Measurements from ENCODE around the gene DRGX. TPM values are rescaled to one million over a fixed set of nuclear protein-coding genes. Genes with fewer than 3 reads are reported as not detected.

Gene DRGX
- total and polyA plus RNA-seq, 2 of the 13 experiments (the other 11 are each of a cell fraction or from before 2014, with no cell fraction given): not detected

- TF ChIP-seq IKZF5 (CRISPR knock-in tag; IDR thresholded peaks at IDR 0.05) (no peak), NFE2 (CRISPR knock-in tag; IDR thresholded peaks at IDR 0.05) (no peak), EED (CRISPR knock-in tag; IDR thresholded peaks at IDR 0.05) (no peak)
Measured at GRCh38 chr10:49325916-49326783, 69.7 kb downstream of the DRGX start (continued).

GRCh38 chr10:49325131-49325915, 70.6 kb downstream of the DRGX start:
- no TSS peak for BruUV-seq (replicated peaks)
- Histone ChIP-seq H3K4me3 (replicated peaks in 1 of 3; ENCODE audit: insufficient read depth in 1 of 3, low read depth in 2 of 3, low read length in 3 of 3) (no peak overlapping the region), H3K4me2 (ENCODE audit: low read depth, low read length) (no peak overlapping the region), H3K79me2 (ENCODE audit: insufficient read depth, low read length) (no peaks in the 10 kb centered on the region), H3K4me1 (ENCODE audit: insufficient read depth, low read length) (no peaks in the 10 kb centered on the region), H3K27me3 (ENCODE audit: control insufficient read depth in 1 of 2, insufficient read depth in 2 of 2, low read length in 2 of 2) (peaks cover 7 to 56% of the 10 kb centered on the region in 2 experiments; a peak in 4 of 5 replicates), H3K9me3 (ENCODE audit: low read length) (no peaks in the 10 kb centered on the region), H3K9ac (ENCODE audit: insufficient read depth, low read depth, low read length) (no peak overlapping the region), H3K27ac (ENCODE audit: extremely low read length, insufficient read depth, low read length) (no peak overlapping the region), H4K20me1 (ENCODE audit: insufficient read depth, low read length) (no peaks in the 10 kb centered on the region), H2AFZ (ENCODE audit: low read length) (no peak overlapping the region), H3K36me3 (replicated peaks in 1 of 2; ENCODE audit: control insufficient read depth in 1 of 2, insufficient read depth in 2 of 2, low read length in 2 of 2) (no peaks in the 10 kb centered on the region)
- TF ChIP-seq ZNF335 (CRISPR knock-in tag; IDR thresholded peaks at IDR 0.05) (no peak), ZNF234 (CRISPR knock-in tag; conservative IDR thresholded peaks at IDR 0.05) (no peak), ZNF530 (CRISPR knock-in tag; IDR thresholded peaks at IDR 0.05; ENCODE audit: low read depth) (no peak), ZNF597 (CRISPR knock-in tag; IDR thresholded peaks at IDR 0.05) (no peak), ZNF605 (CRISPR knock-in tag; IDR thresholded peaks at IDR 0.05) (no peak), NR3C1 (CRISPR knock-in tag; IDR thresholded peaks at IDR 0.05) (no peak), ZBTB4 (CRISPR knock-in tag; IDR thresholded peaks at IDR 0.05; ENCODE audit: borderline replicate concordance) (no peak), MED8 (CRISPR knock-in tag; IDR thresholded peaks at IDR 0.05; ENCODE audit: insufficient replicate concordance) (no peak), ZFP36 (IDR thresholded peaks at IDR 0.05; ENCODE audit: borderline replicate concordance, low read depth, low read length, partially characterized antibody) (no peak), ZNF180 (CRISPR knock-in tag; IDR thresholded peaks at IDR 0.05; ENCODE audit: borderline replicate concordance, low read depth) (no peak), LBX2 (CRISPR knock-in tag; IDR thresholded peaks at IDR 0.05; ENCODE audit: borderline replicate concordance) (no peak)
- ATAC-seq (no peak), DNase-seq (ENCODE audit: low spot score) (no peak), FAIRE-seq (no peak)
- in situ Hi-C loops (cut with HindIII; ENCODE audit: extremely low pct_ligation_motif_present, low pct_unique_long_range_greater_than_20kb) (no loop called here), intact Hi-C loops (cut with micrococcal nuclease; ENCODE audit: unreplicated experiment) (no loop called here)
- 59% methylated on average over 4 of the region's 20 CpGs for WGBS (ENCODE audit: low lambda C conversion rate)
- ChIA-PET CTCF (ENCODE audit: low intra/inter-chr PET ratio, low total read pairs) (no interaction called here), POLR2A (no interaction called here)

Measured in HepG2 (cell line).